D341Med (cell line): ENCODE measurements around the gene PLXND1.

ENCODE experiments used
- DNase-seq: peaks from one replicate; pipeline ENCODE4 v3.0.0; 2012; ENCODE audit warnings: low spot score

PLXND1 gene

GRCh38 chr3:129628169-129628522 lies 21.7 kb upstream of the PLXND1 start:
- no peak for DNase-seq

DNA sequence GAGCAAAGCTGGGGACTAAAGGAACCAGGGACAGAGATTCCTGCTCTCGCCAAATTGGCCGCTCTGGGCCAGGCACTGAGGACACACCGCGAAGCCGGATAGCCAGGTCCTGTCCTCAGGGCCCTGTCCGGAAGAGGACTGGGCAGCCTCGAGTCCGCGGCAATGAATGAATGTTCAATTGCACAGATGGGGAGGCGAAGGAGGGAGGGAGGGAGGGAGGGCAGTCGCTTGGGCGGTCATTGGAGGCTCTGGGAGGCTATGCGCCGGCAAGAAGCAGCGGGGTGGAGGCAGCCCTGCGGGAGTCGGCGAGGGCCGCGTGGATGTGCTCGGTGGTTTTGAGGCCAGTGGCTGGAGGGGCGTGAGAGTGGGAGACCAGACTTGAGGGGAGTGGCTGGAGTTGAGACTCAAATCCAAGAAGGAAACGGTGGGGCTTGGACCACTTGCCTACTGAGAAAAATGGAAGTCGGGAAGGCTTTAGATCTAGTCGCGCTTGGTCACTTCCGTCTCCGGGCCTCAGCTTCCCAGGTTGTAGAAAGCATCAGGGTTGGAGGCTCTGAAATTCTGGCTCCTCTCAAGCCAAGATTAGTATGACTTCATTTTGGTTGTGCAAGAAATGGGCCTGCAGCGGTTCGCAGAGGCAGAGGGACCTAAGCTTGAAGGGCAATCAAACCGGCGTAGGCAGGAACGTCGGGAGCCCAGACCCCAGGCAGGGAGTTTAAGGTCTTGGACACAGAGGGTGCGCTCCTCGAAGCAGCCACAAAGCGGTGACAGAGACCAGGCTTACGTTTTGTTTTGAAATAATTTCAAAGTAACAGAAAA lies 21.1 kb upstream of the PLXND1 start:
- DNase-seq, result peak; percentile 84

GRCh38 chr3:129626744-129627349 lies 20.4 kb upstream of the PLXND1 start:
- DNase-seq, result peak; percentile 51

- peak; percentile 50 for DNase-seq
These were observed 18.8 kb upstream of the PLXND1 start for GRCh38 chr3:129625072-129625874.

DNA sequence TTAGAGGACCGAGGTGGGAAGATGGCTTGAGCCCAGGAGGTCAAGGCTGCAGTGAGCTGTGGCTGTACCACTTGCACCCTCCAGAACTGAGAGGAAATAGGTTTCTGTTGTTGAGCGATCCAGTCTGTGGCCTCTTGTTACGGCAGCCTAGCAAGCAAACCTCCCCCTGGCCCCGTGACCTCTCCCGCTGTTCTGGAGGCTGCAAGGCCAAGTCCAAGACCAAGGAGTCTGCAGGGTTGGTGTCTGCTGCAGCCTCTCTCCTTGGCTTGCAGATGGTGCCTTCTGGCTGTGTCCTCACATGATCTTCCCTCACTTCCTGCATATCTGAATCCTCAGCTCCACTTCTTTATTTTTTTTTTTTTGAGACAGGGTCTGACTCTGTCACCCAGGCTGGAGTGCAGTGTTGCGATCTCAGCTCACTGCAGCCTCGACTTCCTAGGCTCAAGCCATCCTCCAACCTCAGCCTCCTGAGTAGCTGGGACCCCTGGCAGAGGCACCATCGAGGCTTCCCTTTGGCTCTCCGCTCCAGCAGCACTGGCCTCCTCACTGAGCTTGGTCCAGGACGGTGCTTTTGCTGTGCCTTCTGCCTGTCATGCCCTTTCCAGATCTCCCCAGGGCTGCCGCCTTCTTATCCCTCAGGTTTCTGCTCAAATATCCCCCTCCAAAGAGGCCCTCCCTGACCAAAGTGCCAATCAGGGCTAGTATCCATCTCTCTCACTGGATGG lies 18.0 kb upstream of the PLXND1 start:
- no peak for DNase-seq

GRCh38 chr3:129623447-129624118 lies 17.1 kb upstream of the PLXND1 start:
- DNase-seq, result no peak

DNA sequence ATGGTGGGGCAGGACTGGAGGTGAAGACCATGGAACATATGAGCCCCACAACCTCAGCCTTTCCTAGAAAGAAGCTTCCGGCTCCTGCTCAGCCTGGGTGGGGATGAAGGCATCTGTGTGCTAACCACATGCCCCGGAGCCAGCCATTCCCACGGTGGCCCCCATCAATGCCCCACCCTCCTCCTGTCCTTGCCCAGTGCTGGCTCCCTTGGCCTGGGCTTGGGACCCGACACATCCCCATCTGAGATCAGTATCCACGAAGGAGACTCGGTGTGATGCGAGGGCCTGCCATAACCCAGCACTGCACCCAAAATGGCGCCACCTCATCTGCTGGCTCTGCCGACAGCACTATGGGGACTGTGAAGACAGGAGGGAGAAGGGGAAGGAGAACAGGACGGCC lies 16.5 kb upstream of the PLXND1 start:
- no peak for DNase-seq

- no peak for DNase-seq
These were observed 15.9 kb upstream of the PLXND1 start for GRCh38 chr3:129622226-129622874.

- no peak for DNase-seq
These were observed 15.2 kb upstream of the PLXND1 start for GRCh38 chr3:129621626-129622225.

- DNase-seq, result no peak
These were observed 14.5 kb upstream of the PLXND1 start for GRCh38 chr3:129620828-129621559.

DNA sequence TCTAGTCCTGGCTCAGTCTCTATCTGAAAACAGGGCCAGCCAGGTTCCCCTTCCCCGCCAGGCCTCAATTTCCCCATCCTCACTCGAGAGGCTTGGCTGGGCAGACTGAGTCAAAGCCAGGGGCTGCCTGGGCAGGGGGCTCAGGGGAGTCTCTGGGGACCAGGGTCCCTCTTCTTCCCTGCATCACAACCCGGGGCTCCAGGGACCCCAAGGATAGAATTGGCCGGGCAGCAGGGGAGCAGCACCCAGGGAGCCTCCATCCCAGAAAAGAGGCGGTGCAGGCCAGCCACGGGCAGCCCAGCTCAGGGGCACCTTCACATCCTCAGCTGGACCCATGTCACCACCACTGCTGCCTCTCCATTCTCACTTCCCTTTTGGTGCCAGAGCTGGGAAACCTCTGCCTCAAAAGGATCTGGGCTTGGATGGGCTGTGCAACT lies 13.3 kb upstream of the PLXND1 start:
- DNase-seq, result no peak

GRCh38 chr3:129618901-129619671 lies 12.6 kb upstream of the PLXND1 start:
- no peak for DNase-seq

- no peak for DNase-seq
These were observed 11.8 kb upstream of the PLXND1 start for GRCh38 chr3:129618186-129618820.

GRCh38 chr3:129617381-129618185 lies 11.1 kb upstream of the PLXND1 start:
- no peak for DNase-seq

GRCh38 chr3:129616713-129617112 lies 10.2 kb upstream of the PLXND1 start:
- DNase-seq, result no peak

GRCh38 chr3:129616291-129616690 lies 9.8 kb upstream of the PLXND1 start:
- no peak for DNase-seq

GRCh38 chr3:129615751-129616281 lies 9.3 kb upstream of the PLXND1 start:
- DNase-seq, result no peak

DNA sequence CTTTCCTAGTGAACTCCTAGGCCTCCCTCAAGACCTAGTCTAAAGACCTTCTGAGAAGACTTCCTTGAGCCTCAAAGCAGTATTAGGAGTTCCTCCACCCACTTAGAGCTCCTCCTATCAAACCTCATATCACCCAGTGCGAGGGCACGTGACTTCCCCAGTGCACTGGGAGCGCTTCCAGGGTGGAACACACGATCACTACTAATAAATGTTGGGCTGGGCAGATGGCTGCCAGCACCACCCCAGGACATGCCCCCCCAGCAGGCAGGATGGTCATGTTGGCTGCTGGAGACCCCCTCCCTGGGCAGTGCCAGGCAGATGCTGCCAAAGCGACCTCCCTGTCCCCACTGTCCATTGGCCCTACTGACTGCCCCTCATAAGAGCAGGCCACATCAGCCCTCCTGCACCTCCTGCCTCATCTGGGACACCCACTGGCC lies 8.5 kb upstream of the PLXND1 start:
- DNase-seq, result no peak
